Ascending aorta (tissue), 2 donors: Measurements from ENCODE around the gene SARM1. TPM values are rescaled to one million over a fixed set of nuclear protein-coding genes. Genes with fewer than 3 reads are reported as not detected.

Experiments used
- DNase-seq, 2 donors: peaks; one replicate each; pipeline ENCODE4 v3.0.0-alpha.2; 2019; ENCODE audit warnings: low spot score in 2 of 2
- H3K27ac ChIP-seq, 2 donors: fragments of 200-600 bp; sonication (generic); one replicate each; pipeline ENCODE4 v1.5.1; 2016 to 2017; ENCODE audit warnings: mild to moderate bottlenecking in 1 of 2
- H3K27me3 ChIP-seq: fragments of 200-600 bp; sonication (generic); one replicate; pipeline ENCODE4 v1.5.1; 2017
- H3K36me3 ChIP-seq, 2 donors: fragments of 200-600 bp; sonication (generic); one replicate each; pipeline ENCODE4 v1.5.1; 2016
- H3K4me1 ChIP-seq, 2 donors: fragments of 200-600 bp; sonication (generic); one replicate each; pipeline ENCODE4 v1.5.1; 2016 to 2017; ENCODE audit warnings: mild to moderate bottlenecking in 1 of 2
- H3K4me3 ChIP-seq, 2 donors: fragments of 200-600 bp; sonication (generic); one replicate each; pipeline ENCODE4 v1.5.1; 2016 to 2017; ENCODE audit warnings: mild to moderate bottlenecking in 1 of 2
- H3K9me3 ChIP-seq, 2 donors: fragments of 200-600 bp; sonication (generic); one replicate each; pipeline ENCODE4 v1.5.1; 2016
- CTCF ChIP-seq, 3 experiments: fragments of 200-600 bp in 2 of 3; fragments of 450-650 bp in 1 of 3; sonication (generic) in 2 of 3; IDR thresholded peaks; one replicate each; pipeline ENCODE4 v1.5.1; 2016 to 2019; ENCODE audit warnings: antibody characterized with exemption in 3 of 3, mild to moderate bottlenecking in 1 of 3, moderate library complexity in 1 of 3
- intact Hi-C: fragments of 100-400 bp; cut with DNase I; formaldehyde crosslinking; loops from one replicate; pipeline ENCODE4 v1.15.1; 2023
- total RNA-seq: library from RNA; depleted of rRNA; stranded (reverse); fragments of >200 nt; gene quantifications from one replicate; pipeline ENCODE4 v1.1.0, GENCODE V29; 2016

SARM1 gene
- total RNA-seq, 1 donor from 2014 or later = 121 TPM

DNA sequence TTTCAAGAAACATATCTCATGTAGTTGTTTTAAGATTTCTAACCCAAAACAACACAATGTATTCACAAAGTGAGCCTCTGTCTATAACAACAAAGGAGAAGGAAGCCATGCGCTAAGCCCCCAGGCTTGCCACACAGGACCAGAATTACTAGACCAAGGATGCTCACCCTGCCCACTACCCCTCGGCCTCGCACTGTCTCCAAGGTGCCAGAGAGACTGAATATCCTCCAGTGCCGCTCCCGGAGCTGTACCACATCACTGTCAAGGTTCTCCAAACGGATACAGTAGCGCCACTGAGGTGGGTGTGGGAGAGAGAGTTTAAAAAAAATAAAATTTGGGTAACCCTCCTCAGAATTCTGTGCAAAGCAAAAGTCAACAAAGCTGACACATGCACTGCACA, 21.2 kb upstream of the SARM1 start:
- DNase-seq = no peak
- Histone ChIP-seq H3K4me1 (peaks cover 12 to 36% of the 10 kb centered on the region in 2 donors), H3K27me3 (no peaks in the 10 kb centered on the region), H3K9me3 (no peaks in the 10 kb centered on the region), H3K27ac (no peak overlapping the region), H3K4me3 (no peak overlapping the region), H3K36me3 (peaks cover 47 to 81% of the 10 kb centered on the region in 2 donors)
- no peak for TF ChIP-seq CTCF (IDR thresholded peaks at IDR 0.05)
- intact Hi-C loops = no loop called here

DNA sequence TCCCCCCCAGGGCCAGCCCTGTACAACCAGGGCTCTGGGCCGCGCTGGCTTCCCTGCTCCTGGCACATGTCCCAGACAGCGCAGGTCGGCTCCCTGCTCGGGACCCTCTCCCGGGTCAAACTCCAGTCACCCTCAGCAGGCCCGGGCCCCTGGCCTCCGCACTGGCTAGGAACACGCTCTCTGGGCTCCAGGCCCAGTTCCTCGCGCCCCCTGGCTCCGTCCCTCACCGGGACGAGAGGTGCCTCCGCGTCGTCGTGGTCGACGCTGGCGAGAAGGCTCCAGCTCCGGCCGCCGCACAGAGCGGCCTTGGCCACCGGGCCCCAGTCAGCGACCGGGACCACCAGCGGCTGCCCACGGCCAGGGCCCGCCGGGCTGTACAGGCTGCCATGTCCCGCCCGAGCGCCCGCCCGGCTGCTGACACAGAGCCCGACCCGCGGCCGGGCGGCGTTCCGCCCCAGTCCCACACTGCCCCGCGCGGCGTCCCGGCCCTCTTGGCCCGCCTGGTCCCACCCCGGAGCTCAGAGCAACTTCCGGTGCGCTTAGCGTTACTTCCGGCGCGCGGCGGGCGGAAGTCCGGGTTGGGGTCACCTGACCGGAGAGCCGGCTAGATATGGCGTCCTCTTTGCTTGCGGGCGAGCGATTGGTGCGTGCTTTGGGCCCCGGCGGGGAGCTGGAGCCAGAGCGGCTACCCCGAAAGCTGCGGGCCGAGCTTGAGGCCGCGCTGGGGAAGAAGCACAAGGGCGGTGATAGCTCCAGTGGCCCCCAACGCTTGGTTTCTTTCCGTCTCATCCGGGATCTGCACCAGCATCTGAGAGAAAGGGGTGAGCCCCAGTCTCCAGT, 14.2 kb upstream of the SARM1 start, which contains the start of gene POLDIP2:
TSS of gene POLDIP2 (minus strand) at position 467 of the 840 bp plus-strand sequence. CDS start at position 388, 79 bp downstream.
- peak in 1 of 3 experiments; percentile 14 for TF ChIP-seq CTCF (IDR thresholded peaks at IDR 0.05)
- peaks cover 47 to 64% of the 10 kb centered on the region in 2 donors for H3K36me3 ChIP-seq
- peak within 1 kb of the TSS; percentile 93 to 99 for H3K4me3 ChIP-seq
- H3K9me3 ChIP-seq = no peaks in the 10 kb centered on the region
- peak; percentile 75 to 97 for DNase-seq
- H3K4me1 ChIP-seq = peaks cover 3 to 17% of the 10 kb centered on the region in 2 donors
- intact Hi-C loops = loop anchor here (1.0 to 5.0 kb wide), 3 partner anchors 22 to 315 kb away; partner anchors contain the start of genes IFT20, NLK, TMEM97 and TNFAIP1
- H3K27ac ChIP-seq = peak within 1 kb of the TSS; percentile 92 to 95
- H3K27me3 ChIP-seq = no peaks in the 10 kb centered on the region

GRCh38 chr17:28357901-28358197, 13.6 kb upstream of the SARM1 start:
- DNase-seq = no peak
- Histone ChIP-seq H3K4me1 (peaks cover 3 to 17% of the 10 kb centered on the region in 2 donors), H3K27me3 (no peaks in the 10 kb centered on the region), H3K9me3 (no peaks in the 10 kb centered on the region), H3K4me3 (peak overlapping the region; percentile 93 to 99), H3K27ac (peak overlapping the region; percentile 92 to 95), H3K36me3 (peaks cover 49 to 64% of the 10 kb centered on the region in 2 donors)
- intact Hi-C loops = loop anchor here (1.0 to 5.0 kb wide), 3 partner anchors 23 to 316 kb away; partner anchors contain the start of genes IFT20, NLK, TMEM97 and TNFAIP1
- no peak for TF ChIP-seq CTCF (IDR thresholded peaks at IDR 0.05)

- intact Hi-C loops = no loop called here
- TF ChIP-seq CTCF (IDR thresholded peaks at IDR 0.05) = no peak
- Histone ChIP-seq H3K27ac (no peak overlapping the region), H3K36me3 (peaks cover 43 to 56% of the 10 kb centered on the region in 2 donors), H3K27me3 (no peaks in the 10 kb centered on the region), H3K9me3 (no peaks in the 10 kb centered on the region), H3K4me1 (peaks cover 0 to 5% of the 10 kb centered on the region in 2 donors), H3K4me3 (no peak overlapping the region)
- DNase-seq = no peak
Measured at GRCh38 chr17:28363186-28363585, 8.3 kb upstream of the SARM1 start.

DNA sequence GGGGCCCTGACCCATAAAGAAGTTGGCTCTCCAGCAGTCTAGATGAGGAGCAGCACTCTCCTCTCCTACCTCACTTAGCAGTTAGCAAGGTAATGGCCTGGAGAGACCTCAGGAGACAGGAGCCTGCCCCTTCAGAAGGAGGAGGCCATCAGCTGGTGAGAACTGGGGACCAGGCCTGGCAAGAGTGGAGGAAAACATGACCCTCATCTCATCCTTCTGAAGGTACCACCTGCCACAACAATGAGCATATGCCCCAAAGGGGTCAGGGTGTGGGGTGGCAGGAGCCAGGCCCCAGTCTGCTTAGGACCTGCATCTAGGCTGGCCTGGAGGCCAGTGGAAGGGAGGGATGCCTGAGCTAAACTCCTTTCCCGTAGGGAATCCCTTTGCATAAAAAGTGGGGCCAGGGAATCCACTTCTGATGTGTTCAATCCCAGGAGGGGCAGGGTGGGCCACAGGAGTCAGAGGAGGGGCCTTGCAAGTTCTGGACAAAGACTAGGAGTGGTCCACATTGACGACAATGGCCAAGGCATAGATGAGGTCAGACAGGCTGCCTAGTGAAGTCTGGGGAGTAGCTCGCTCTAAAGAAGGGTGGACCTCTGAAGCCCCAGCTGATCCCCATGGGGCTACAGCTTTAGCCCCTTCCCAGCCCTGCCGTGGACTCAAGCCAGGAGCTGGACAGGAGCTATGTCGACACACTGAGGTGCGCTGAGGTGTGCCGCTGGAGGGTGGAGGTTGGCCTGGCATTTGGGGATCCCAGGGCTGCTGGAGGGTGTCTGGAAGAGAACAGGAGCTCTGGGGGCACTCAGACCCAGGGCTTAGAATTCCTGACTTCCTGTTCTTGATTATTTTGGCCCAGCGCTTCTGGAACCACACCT, 7.5 kb upstream of the SARM1 start:
- Histone ChIP-seq H3K4me3 (no peak overlapping the region), H3K27ac (no peak overlapping the region), H3K4me1 (no peaks in the 10 kb centered on the region), H3K27me3 (no peaks in the 10 kb centered on the region), H3K9me3 (no peaks in the 10 kb centered on the region), H3K36me3 (peaks cover 43 to 56% of the 10 kb centered on the region in 2 donors)
- intact Hi-C loops = no loop called here
- no peak for TF ChIP-seq CTCF (IDR thresholded peaks at IDR 0.05)
- DNase-seq = no peak
